HEK293 (cell line): ENCODE results near the gene CLCN7.

Experiments
- CTCF ChIP-seq: fragments of 450-650 bp; formaldehyde crosslinking; IDR thresholded peaks from 2 replicates; pipeline ENCODE4 v1.5.1; 2016; ENCODE audit warnings: missing biosample characterization, missing genetic modification characterization
- ZIC2 ChIP-seq: fragments of 450-650 bp; formaldehyde crosslinking; IDR thresholded peaks from 2 replicates; pipeline ENCODE4 v1.5.1; 2016; ENCODE audit warnings: missing biosample characterization, missing genetic modification characterization
- ZNF629 ChIP-seq: fragments of 450-650 bp; formaldehyde crosslinking; IDR thresholded peaks from 2 replicates; pipeline ENCODE4 v1.5.1; 2017; ENCODE audit warnings: missing biosample characterization, missing genetic modification characterization

- TF ChIP-seq ZNF629 (tag by site-specific recombination): no peak
- TF ChIP-seq CTCF (tag by site-specific recombination): no peak
- no peak for TF ChIP-seq ZIC2
These were observed 45.8 kb downstream of the CLCN7 start for GRCh38 chr16:1429012-1429411.
